ENCODE measurements around the gene ICA1L. TPM values are rescaled to one million over a fixed set of nuclear protein-coding genes. Genes with fewer than 3 reads are reported as not detected.

The ICA1L gene
- polyA plus RNA-seq, 1 of the 3 experiments (the other 2 are of a cell fraction), result 3.7 TPM

- Histone ChIP-seq H3K9me3 (no peaks in the 10 kb centered on the region), H3K9ac (peak overlapping the region; percentile 90), H3F3A (replicated peaks; ENCODE audit: insufficient read depth) (peaks cover 17% of the 10 kb centered on the region), H3K79me2 (ENCODE audit: insufficient read depth) (no peaks in the 10 kb centered on the region; the same call in 1 of the 2 replicates), H3K27me3 (ENCODE audit: insufficient read depth) (no peaks in the 10 kb centered on the region), H4K20me1 (ENCODE audit: insufficient read depth) (no peaks in the 10 kb centered on the region), H3K27ac (ENCODE audit: low read depth in 2 of 2, low read length in 1 of 2) (peak overlapping the region; percentile 82 to 86), H3K4me3 (ENCODE audit: low read depth in 2 of 2, low read length in 1 of 2) (peak overlapping the region; percentile 90 to 91), H3K9me2 (no peaks in the 10 kb centered on the region), H3K4me2 (peak overlapping the region; percentile 89), H2AFZ (ENCODE audit: low read depth) (peak overlapping the region; percentile 96), H3K4me1 (ENCODE audit: control insufficient read depth in 1 of 2, insufficient read depth in 2 of 2, low read depth in 1 of 2, low read length in 1 of 2) (no peaks in the 10 kb centered on the region; a peak in 2 of 4 replicates), H3K36me3 (replicated peaks in 1 of 2; ENCODE audit: control insufficient read depth in 1 of 2, insufficient read depth in 2 of 2, low read length in 1 of 2) (no peaks in the 10 kb centered on the region)
- DNase-seq, result peak; percentile 85
- ChIA-PET CTCF (interaction anchor here (0.6 to 2.2 kb wide), 18 partner anchors 9 to 583 kb away, joined by 3 to 28 read pairs (median 3); no protein-coding TSS in a partner anchor), POLR2A (interaction anchor here (0.9 to 1.3 kb wide), 3 partner anchors 11 to 368 kb away, joined by 3 to 4 read pairs (median 4); partner anchors contain the start of genes CARF, CYP20A1 and WDR12)
- TF ChIP-seq RAD21 (IDR thresholded peaks at IDR 0.05; ENCODE audit: low read length) (peak; percentile 66), MAX (IDR thresholded peaks at IDR 0.05; ENCODE audit: low read depth) (no peak), SMC3 (IDR thresholded peaks at IDR 0.05; ENCODE audit: low read depth, low read length) (peak; percentile 58), NFIC (IDR thresholded peaks at IDR 0.05; ENCODE audit: borderline replicate concordance) (peak; percentile 30), RCOR1 (IDR thresholded peaks at IDR 0.05; ENCODE audit: low read length) (peak; percentile 23; the same call in 1 of the 2 replicates), USF1 (IDR thresholded peaks at IDR 0.05; ENCODE audit: borderline replicate concordance, low read depth) (peak; percentile 28; the same call in 1 of the 2 replicates), TAF1 (IDR thresholded peaks at IDR 0.05; ENCODE audit: borderline replicate concordance, low read depth, low read length) (no peak), JUND (IDR thresholded peaks at IDR 0.05) (no peak), CTCF (IDR thresholded peaks at IDR 0.05) (peak; percentile 68)
- WGBS (ENCODE audit: low lambda C conversion rate), result under 1% methylated on average over 34 of the region's 37 CpGs
Observed at GRCh38 chr2:202870431-202871299, 901 bp downstream of the ICA1L start.

GRCh38 chr2:202861987-202862386 lies 9.6 kb downstream of the ICA1L start:
- Histone ChIP-seq H3K27ac (ENCODE audit: low read depth in 2 of 2, low read length in 1 of 2) (no peak overlapping the region), H4K20me1 (ENCODE audit: insufficient read depth) (no peaks in the 10 kb centered on the region), H2AFZ (ENCODE audit: low read depth) (no peak overlapping the region), H3K4me2 (no peak overlapping the region), H3K9ac (no peak overlapping the region), H3K4me3 (ENCODE audit: low read depth in 2 of 2, low read length in 1 of 2) (no peak overlapping the region), H3K4me1 (ENCODE audit: control insufficient read depth in 1 of 2, insufficient read depth in 2 of 2, low read depth in 1 of 2, low read length in 1 of 2) (no peaks in the 10 kb centered on the region), H3K36me3 (replicated peaks in 1 of 2; ENCODE audit: control insufficient read depth in 1 of 2, insufficient read depth in 2 of 2, low read length in 1 of 2) (no peaks in the 10 kb centered on the region), H3K79me2 (ENCODE audit: insufficient read depth) (no peaks in the 10 kb centered on the region), H3K9me3 (no peaks in the 10 kb centered on the region), H3K27me3 (ENCODE audit: insufficient read depth) (no peaks in the 10 kb centered on the region), H3K9me2 (no peaks in the 10 kb centered on the region), H3F3A (replicated peaks; ENCODE audit: insufficient read depth) (no peaks in the 10 kb centered on the region)
- CTCF ChIA-PET, result interaction anchor here (0.6 to 2.0 kb wide), 2 partner anchors 8 to 40 kb away, joined by 3 to 11 read pairs; no protein-coding TSS in a partner anchor
- POLR2A ChIA-PET, result no interaction called here
- 96% methylated on average over 3 of the region's 3 CpGs for WGBS (ENCODE audit: low lambda C conversion rate)
- no peak for DNase-seq
- TF ChIP-seq FOXM1 (IDR thresholded peaks at IDR 0.05; ENCODE audit: low read depth) (no peak), TEAD4 (IDR thresholded peaks at IDR 0.05; ENCODE audit: borderline replicate concordance, insufficient read depth) (no peak), REST (IDR thresholded peaks at IDR 0.05; ENCODE audit: low read depth, low read length) (no peak), CTCF (IDR thresholded peaks at IDR 0.05) (no peak), MXI1 (IDR thresholded peaks at IDR 0.05; ENCODE audit: low read depth, low read length) (no peak), SMC3 (IDR thresholded peaks at IDR 0.05; ENCODE audit: low read depth, low read length) (no peak), RCOR1 (IDR thresholded peaks at IDR 0.05; ENCODE audit: low read length) (no peak), IRF3 (IDR thresholded peaks at IDR 0.05; ENCODE audit: low read depth, low read length) (no peak)
